Measurements from ENCODE around the gene UBE2D2.

The UBE2D2 gene

GRCh38 chr5:139636207-139636792, 75.2 kb downstream of the UBE2D2 start:
- DNase-seq, result peak; percentile 77

DNA sequence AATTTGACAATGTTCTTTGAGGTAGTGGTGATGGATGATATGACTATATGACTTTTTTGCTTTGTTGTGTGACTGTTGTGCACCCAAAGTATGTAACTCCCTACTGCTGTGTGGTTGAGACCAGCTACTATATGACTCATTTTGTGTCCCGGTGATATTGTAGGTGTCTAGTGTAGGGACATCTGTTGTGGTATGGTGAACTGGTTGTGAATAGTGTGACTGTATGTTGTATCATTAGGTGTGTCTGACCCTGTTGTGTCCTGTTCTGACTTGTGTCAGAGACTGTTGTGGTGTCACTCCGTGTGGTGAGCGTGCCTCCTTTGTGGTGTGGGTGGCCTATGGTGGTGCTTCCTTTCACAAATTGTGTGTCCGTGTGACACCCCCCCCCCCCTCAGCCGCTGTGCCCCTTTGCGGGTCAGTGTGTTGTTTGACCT, 75.9 kb downstream of the UBE2D2 start:
- DNase-seq, result no peak

- DNase-seq, result peak; percentile 77
These were observed 76.4 kb downstream of the UBE2D2 start for GRCh38 chr5:139637438-139638089.

DNA sequence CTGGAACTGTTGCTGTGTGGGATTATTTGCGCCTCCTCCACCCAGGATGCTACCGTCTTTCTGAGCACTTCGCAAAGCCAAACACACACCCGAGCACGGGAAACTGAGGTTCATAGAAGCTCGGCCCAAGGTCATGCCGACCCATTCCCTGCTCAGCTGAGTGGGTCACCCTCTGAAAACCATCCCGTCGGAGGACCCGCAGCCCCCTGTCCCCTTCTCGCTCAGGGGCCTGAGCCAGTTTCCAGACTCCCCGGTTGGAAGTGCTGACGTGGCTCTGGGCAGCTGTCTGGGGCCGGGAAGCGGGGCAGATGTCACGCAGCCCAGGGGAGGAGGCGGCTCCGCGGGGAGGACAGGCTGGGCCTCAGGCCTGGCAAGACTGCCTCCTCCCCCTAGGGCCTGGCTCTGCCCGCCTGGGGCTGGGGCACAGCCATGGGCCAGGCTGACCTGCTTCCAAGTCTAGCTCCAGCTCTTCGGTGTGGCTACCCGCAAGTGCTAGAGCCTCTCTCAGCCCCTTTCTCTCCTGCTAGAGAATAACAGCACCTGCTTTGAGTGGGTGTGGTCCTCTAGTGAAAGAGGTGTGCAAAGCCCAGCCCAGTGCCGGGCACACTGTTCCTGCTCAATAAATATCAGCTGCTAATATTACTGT, 77.1 kb downstream of the UBE2D2 start:
- DNase-seq, result peak; percentile 57

GRCh38 chr5:139638736-139639618, 77.8 kb downstream of the UBE2D2 start:
- peak; percentile 54 for DNase-seq

GRCh38 chr5:139639619-139640380, 78.7 kb downstream of the UBE2D2 start:
- peak; percentile 52 for DNase-seq

DNA sequence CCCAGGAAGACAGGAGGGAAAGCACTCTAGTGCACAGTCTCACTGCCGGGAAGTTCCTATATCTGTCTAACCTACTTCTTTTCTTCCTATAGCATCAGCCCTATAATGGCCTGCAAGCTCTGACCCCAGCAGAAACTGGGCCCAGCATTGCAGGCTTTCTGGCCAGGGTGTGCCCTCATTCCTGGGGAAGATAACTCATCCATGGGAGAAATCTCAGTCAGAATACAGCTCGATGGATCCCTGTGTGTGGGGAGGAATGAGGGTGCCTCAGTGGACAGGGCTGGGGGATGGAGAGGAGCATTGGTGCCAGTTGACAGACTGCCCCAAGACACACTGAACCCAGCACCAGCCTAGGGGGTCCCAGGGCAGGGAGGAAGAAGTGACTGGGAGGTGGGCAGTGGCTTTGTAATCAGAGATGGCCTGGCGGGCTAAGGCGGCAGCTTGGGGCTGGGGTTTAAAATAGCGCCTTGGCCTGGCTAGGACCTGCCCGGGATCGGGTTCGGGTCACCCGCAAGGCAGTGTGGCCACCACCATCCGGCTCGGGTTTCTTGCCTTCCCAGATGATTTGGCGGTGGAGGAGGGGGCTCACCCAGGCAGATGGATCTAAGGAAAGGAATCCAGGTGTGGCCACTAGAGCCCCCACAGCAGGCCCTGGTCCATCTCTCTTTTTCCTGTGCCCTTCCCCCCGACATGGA, 79.4 kb downstream of the UBE2D2 start:
- peak; percentile 52 for DNase-seq

- peak; percentile 46 for DNase-seq
These were observed 80.3 kb downstream of the UBE2D2 start for GRCh38 chr5:139641116-139642080.

DNA sequence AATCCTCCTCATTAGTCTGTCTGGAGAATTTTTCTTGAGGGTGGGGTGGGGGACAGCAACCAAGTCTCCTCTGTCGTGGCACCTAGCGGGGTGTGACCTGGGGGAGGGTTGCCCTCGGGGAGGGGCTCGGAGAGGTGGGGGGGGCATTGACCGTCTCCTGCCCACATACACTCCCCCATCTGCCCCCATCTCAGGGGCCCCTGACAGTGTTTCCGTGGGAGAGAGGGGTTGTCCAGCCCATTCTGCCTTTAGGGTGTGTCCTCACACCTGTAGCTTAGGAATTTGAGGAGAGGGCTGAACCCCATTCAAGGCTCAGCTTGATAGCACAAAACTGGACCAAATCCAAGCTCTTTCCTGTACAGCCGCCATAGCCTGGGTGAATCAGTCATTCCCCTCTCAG, 81.1 kb downstream of the UBE2D2 start:
- DNase-seq, result peak; percentile 44

DNA sequence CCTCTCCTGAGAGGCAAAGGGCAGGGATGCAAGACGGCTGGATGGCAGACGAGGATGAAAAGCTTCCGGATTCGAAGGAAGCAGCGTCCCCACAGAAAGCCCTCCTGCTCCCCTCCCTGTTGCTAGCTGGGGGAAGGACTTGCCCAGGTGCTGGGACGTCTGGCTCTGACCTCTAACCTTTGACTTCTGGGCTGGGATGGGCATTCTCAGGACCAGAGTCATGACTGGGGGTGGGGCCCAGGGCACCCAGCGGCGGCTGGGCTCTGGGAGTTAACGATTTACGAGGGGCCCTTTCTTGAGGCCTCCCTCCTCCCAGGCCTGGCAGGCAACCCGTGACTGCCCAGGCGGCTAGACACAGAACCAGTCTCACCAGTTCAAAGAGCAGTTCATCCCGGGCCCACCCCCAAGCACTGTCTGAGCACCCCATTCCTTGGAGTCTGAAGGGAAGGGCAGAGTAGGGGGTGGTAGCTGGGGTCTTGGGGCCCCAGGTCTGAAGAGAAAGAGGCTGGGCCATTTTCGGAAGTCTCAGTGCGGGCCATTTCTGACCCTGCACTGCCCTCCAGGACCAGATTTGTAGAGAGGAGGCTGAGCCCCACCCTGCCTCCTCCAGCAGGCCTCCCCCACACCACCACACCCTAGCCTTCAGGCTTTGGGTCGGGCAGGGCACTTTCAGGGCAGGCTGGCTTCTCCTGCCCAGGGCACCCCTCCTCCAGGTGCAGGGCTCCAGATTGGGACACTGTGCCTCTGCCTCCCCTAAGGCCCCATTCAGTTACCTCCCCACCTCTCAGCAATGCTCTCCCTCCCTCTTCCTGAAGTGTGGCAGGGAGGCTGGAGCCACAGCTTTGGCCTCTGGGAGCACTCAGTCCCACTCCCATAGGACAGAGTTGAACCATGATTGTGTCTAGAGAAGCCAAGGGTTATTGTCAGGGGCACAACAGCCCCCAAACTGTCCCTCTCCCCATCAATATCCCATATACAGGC, 82.0 kb downstream of the UBE2D2 start:
- DNase-seq, result no peak

- DNase-seq, result no peak
These were observed 82.9 kb downstream of the UBE2D2 start for GRCh38 chr5:139644001-139644456.

- DNase-seq, result no peak
These were observed 83.7 kb downstream of the UBE2D2 start for GRCh38 chr5:139644646-139645429.

DNA sequence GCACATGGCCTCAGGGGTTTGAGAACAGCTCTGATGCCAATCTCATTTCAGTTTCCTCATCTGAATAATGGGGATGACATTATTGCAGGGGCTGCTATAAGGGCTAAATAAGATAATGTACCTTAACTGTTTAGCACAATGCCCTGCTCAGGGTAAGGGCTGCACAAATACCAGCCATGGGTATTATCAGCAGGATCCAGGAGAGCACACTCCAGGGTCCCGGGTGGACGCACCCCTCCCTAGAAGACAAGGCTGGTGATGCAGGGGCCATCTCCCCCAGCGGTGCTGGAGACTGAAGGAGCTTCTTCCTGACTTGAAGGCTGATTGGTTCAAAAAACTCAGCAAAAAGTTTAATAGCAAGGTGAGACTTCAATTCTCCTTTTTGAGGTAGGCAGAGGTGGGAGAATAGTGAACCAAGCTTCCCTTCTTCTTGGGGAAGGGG, 84.3 kb downstream of the UBE2D2 start:
- no peak for DNase-seq

DNA sequence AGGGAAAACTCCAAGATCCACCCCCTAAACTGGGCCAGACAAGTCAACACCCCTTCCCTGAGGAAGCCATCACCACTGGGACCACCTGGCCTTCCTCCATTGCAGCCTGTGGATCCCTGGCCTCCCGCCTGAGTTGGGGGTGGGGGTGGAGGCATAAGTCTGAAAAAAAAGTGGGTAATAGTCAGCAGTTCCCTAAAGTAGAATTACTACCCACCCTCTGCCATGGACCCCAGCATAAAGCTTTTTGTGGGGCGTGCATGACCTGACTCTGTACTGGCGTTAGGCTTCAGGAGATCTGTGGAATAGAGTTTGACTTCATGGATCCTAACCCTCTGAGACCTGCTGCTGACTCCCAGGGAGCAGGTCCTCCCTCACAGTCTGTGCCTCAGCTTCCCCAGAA, 85.0 kb downstream of the UBE2D2 start:
- no peak for DNase-seq

GRCh38 chr5:139646912-139647505, 85.9 kb downstream of the UBE2D2 start:
- DNase-seq, result no peak

- no peak for DNase-seq
These were observed 86.5 kb downstream of the UBE2D2 start for GRCh38 chr5:139647506-139648204.

Data from activated CD8-positive, alpha-beta memory T cell treated with anti-CD3 and anti-CD28 coated beads, Interleukin-2, amount 50 U/mL, for 48 hours (primary cell).